ENCODE data around the gene CAMK2N2.

DNA sequence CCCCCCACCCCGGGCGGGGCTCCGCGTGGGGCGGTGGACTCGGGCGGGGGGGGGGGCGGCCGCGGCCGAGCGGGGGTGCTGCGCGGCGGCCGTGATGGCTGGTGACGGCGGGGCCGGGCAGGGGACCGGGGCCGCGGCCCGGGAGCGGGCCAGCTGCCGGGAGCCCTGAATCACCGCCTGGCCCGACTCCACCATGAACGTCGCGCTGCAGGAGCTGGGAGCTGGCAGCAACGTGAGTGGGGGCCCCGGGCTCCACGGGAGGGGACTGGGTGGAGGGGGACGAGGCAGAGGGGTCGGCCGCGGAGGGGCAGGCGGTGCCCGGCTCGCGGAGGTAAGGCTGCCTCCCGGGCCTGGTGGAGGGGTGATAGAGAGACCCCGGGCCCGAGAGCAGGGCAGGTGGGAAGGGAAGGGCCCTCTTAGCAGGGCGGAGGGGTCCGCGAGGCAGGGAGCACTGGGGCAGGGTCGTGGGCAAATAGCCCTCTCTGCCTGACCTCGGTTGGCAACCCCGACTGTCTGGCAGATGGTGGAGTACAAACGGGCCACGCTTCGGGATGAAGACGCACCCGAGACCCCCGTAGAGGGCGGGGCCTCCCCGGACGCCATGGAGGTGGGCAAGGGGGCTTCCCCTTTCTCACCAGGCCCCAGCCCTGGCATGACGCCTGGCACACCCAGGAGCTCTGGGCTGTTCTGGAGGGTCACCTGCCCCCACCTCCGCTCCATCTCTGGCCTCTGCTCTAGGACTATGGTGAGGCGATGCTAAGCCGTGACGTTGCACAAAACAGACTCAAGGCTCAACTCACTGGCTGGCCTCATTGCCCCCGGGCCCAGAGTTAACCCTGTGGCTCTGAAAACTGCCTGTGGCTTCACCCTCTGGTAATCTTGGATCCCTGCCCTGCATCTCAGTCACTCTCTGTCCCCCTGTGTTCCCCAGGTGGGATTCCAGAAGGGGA, 14.9 kb upstream of the CAMK2N2 start, which contains the start of gene ECE2:
- TF ChIP-seq CTCF (IDR thresholded peaks at IDR 0.05; ENCODE audit: low read length): no peak
- TF ChIP-seq EZH2phosphoT487 (IDR thresholded peaks at IDR 0.05; ENCODE audit: low read length): no peak
- TF ChIP-seq EZH2 (optimal IDR thresholded peaks at IDR 0.05; ENCODE audit: low read depth, low read length): no peak

Data from MM.1S (cell line).